ACC112 (cell line): Measurements from ENCODE around the gene KIFAP3.
A peak's percentile ranks its signal among the peaks of the same experiment; 100 is the strongest.
"Not testable (repeated sequence)": the region's sequence is repeated elsewhere in the genome, so short reads cannot be mapped to it uniquely, and the experiment has no call there.

Experiments
- H2AFZ ChIP-seq: fragments of 200-600 bp; sonication (generic); one replicate; pipeline ENCODE4 v1.6.0; 2017; ENCODE audit warnings: antibody characterized with exemption, low read length; ENCODE audit not compliant: unreplicated experiment
- H3K27ac ChIP-seq: fragments of 200-600 bp; sonication (generic); 2 replicates; pipeline ENCODE4 v1.5.1; 2014; ENCODE audit warnings: low read depth, mild to moderate bottlenecking, antibody characterized with exemption, low read length, moderate library complexity
- H3K27me3 ChIP-seq: fragments of 200-600 bp; sonication (generic); 2 replicates; pipeline ENCODE4 v1.6.1; 2014; ENCODE audit warnings: mild to moderate bottlenecking, antibody characterized with exemption, low read length, moderate library complexity, mixed read lengths; ENCODE audit not compliant: insufficient read depth
- H3K36me3 ChIP-seq: fragments of 200-600 bp; sonication (generic); 2 replicates; pipeline ENCODE4 v1.6.1; 2016; ENCODE audit warnings: mild to moderate bottlenecking, antibody characterized with exemption, low read length, moderate library complexity, mixed read lengths; ENCODE audit not compliant: insufficient read depth
- H3K4me1 ChIP-seq: fragments of 200-600 bp; sonication (generic); one replicate; pipeline ENCODE4 v1.6.1; 2016; ENCODE audit warnings: low read length, mixed read lengths; ENCODE audit not compliant: insufficient read depth, unreplicated experiment, control insufficient read depth
- H3K4me3 ChIP-seq: fragments of 200-600 bp; sonication (generic); 2 replicates; pipeline ENCODE4 v1.5.1; 2014; ENCODE audit warnings: mild to moderate bottlenecking, low read depth, low read length
- H3K79me2 ChIP-seq: fragments of 200-600 bp; sonication (generic); one replicate; pipeline ENCODE4 v1.6.0; 2016; ENCODE audit warnings: low read length; ENCODE audit not compliant: control insufficient read depth, unreplicated experiment, insufficient read depth

Gene KIFAP3

GRCh38 chr1:170085091-170085490 lies 10.6 kb upstream of the KIFAP3 start:
- H3K79me2 ChIP-seq = no peaks in the 10 kb centered on the region
- H3K36me3 ChIP-seq = no peaks in the 10 kb centered on the region
- H2AFZ ChIP-seq = no peak overlapping the region
- H3K4me1 ChIP-seq = no peaks in the 10 kb centered on the region
- H3K27me3 ChIP-seq = no peaks in the 10 kb centered on the region
- H3K4me3 ChIP-seq = no peak overlapping the region
- H3K27ac ChIP-seq = no peak overlapping the region

DNA sequence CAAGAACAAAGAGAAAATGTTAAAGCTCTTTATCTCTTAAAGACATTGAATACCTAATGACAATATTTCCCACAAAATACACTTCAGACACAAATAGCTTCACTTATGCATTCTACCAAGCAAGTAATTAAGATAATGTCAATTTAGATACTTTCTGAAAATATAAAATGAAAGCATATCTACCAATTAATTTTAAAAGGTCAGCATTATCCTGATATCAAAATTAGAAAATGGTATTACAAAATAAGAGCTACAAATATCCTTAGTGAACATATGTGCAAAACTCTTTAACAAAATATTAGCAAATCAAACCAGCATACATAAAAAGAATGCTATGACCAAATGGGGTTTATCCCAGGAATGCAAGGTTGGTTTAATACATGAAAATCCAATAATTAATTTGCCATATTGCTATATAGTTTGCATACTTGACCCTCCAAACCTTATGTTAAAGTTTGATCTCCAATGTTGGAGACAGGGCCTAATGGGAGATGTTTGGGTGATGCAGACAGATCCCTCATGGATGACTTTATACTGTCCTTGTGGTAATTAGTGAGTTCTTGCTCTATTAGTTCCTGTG lies 4.2 kb upstream of the KIFAP3 start:
- H2AFZ ChIP-seq = no peak overlapping the region
- H3K4me1 ChIP-seq = no peaks in the 10 kb centered on the region
- peaks cover 6% of the 10 kb centered on the region for H3K79me2 ChIP-seq
- no peaks in the 10 kb centered on the region for H3K27me3 ChIP-seq
- H3K27ac ChIP-seq = no peak overlapping the region
- no peaks in the 10 kb centered on the region for H3K36me3 ChIP-seq
- H3K4me3 ChIP-seq = no peak overlapping the region

DNA sequence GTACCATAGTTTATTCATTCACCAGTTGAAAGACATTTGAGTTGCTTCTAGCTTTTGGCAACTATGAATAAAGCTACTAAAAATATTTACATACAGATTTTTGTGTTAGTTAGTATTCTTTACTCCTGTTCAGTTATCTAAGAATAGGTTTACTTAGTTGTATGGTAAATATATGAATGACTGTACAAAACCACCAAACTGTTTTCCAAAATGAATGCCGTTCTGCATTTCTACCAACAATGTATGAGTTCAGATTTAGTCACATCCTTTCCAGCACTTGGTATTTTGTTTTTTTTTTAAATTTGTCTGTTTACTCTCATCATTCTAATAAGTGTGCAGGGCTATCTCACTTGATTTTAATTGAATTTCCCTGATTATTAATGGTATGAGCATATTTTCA lies 3.4 kb upstream of the KIFAP3 start:
- no peak overlapping the region for H3K4me3 ChIP-seq
- no peaks in the 10 kb centered on the region for H3K36me3 ChIP-seq
- peaks cover 14% of the 10 kb centered on the region for H3K79me2 ChIP-seq
- peaks cover 5% of the 10 kb centered on the region for H3K4me1 ChIP-seq
- H2AFZ ChIP-seq = no peak overlapping the region
- no peaks in the 10 kb centered on the region for H3K27me3 ChIP-seq
- no peak overlapping the region for H3K27ac ChIP-seq

- not testable (repeated sequence) for H2AFZ ChIP-seq, H3K4me1 ChIP-seq, H3K36me3 ChIP-seq, H3K27ac ChIP-seq, H3K27me3 ChIP-seq, H3K4me3 ChIP-seq
- peaks cover 21% of the 10 kb centered on the region for H3K79me2 ChIP-seq
Observed at GRCh38 chr1:170076952-170077351, 2.5 kb upstream of the KIFAP3 start.

DNA sequence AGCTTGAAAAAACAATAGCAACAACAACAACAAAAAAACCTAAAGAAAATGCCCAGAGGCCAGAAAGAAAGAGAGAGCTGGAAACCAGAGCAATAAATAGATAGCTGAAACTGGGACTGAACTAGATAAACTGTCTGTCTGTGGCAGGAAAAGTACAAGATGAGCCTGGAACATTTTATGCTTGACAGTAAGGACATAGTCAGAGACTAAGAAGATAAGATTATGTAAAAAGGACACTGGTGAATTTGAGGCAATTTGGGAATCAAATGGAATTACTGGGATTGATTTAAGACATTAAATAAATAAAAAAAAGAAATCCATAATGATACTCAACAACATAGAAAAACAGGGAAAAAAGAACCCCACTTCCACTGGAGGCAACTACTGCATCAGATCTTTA lies 1.7 kb upstream of the KIFAP3 start:
- Histone ChIP-seq H3K36me3 (no peaks in the 10 kb centered on the region), H2AFZ (no peak overlapping the region), H3K27me3 (no peaks in the 10 kb centered on the region), H3K27ac (no peak overlapping the region), H3K4me3 (no peak overlapping the region), H3K79me2 (peaks cover 27% of the 10 kb centered on the region), H3K4me1 (peaks cover 7% of the 10 kb centered on the region)

- H3K36me3 ChIP-seq = no peaks in the 10 kb centered on the region
- H3K79me2 ChIP-seq = peaks cover 36% of the 10 kb centered on the region
- no peak overlapping the region for H3K27ac ChIP-seq
- H3K4me3 ChIP-seq = peak overlapping the region; percentile 96
- peak overlapping the region; percentile 96 for H2AFZ ChIP-seq
- H3K27me3 ChIP-seq = no peaks in the 10 kb centered on the region
- H3K4me1 ChIP-seq = peaks cover 7% of the 10 kb centered on the region
Observed at GRCh38 chr1:170075186-170075585, 691 bp upstream of the KIFAP3 start.

GRCh38 chr1:170073893-170074249 lies 624 bp downstream of the KIFAP3 start:
- no peaks in the 10 kb centered on the region for H3K36me3 ChIP-seq
- peaks cover 7% of the 10 kb centered on the region for H3K4me1 ChIP-seq
- peak overlapping the region; percentile 96 for H3K4me3 ChIP-seq
- H3K27ac ChIP-seq = peak overlapping the region; percentile 66
- H3K79me2 ChIP-seq = peaks cover 43% of the 10 kb centered on the region
- H2AFZ ChIP-seq = peak overlapping the region; percentile 99
- H3K27me3 ChIP-seq = no peaks in the 10 kb centered on the region

- no peaks in the 10 kb centered on the region for H3K36me3 ChIP-seq
- H3K4me1 ChIP-seq = peaks cover 20% of the 10 kb centered on the region
- no peak overlapping the region for H3K4me3 ChIP-seq
- peaks cover 53% of the 10 kb centered on the region for H3K79me2 ChIP-seq
- no peak overlapping the region for H2AFZ ChIP-seq
- no peaks in the 10 kb centered on the region for H3K27me3 ChIP-seq
- H3K27ac ChIP-seq = no peak overlapping the region
Observed at GRCh38 chr1:170071378-170071777, 3.1 kb downstream of the KIFAP3 start.

DNA sequence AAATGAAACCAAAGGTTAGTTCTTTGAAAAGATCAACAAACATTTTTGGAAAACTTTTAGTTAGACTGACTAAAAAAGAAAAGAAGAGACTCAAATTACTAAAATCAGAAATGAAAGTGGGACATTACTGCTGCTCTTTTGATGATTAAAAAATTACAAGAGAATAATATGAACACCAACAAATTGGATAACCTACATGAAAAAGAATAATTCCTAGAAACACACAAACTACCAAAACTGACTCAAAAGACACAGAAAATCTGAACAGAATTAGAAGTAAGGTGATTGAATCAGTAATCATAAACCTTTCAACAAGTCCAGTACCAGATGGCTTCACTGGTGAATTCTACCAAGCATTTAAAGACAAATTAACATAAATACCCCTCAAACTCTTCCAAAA lies 5.6 kb downstream of the KIFAP3 start:
- H3K4me1 ChIP-seq = peaks cover 20% of the 10 kb centered on the region
- no peak overlapping the region for H3K27ac ChIP-seq
- no peaks in the 10 kb centered on the region for H3K27me3 ChIP-seq
- H3K4me3 ChIP-seq = peak overlapping the region; percentile 71
- peaks cover 51% of the 10 kb centered on the region for H3K79me2 ChIP-seq
- peak overlapping the region; percentile 34 for H2AFZ ChIP-seq
- no peaks in the 10 kb centered on the region for H3K36me3 ChIP-seq

DNA sequence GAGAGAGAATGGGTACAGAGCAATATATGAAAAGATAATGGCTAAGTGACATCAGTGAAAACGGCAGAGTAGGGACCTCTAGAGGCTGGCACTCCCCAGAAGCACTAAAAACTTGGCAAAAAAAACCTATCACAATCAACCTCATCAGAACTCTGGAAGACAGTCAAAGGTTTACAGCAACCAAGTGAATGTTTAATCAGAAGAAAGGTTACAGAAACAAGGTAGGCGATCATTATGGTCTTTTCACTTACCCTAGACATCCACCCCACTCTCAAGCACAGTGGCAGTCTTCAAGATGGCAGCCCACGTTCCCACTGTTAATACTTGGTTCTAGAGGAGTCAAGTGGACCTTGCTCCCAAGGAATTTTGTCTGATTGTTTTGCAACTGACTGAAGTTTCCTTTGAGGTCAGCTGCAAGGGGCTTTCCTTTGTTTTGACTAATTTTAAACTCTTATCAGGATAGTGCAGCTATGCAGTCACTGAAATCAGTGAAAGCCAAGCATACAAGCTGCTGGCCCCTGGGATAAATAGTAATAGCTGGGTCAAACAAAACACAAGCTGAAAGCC lies 7.2 kb downstream of the KIFAP3 start:
- H3K4me1 ChIP-seq = peaks cover 23% of the 10 kb centered on the region
- H3K79me2 ChIP-seq = peaks cover 37% of the 10 kb centered on the region
- H3K27ac ChIP-seq = no peak overlapping the region
- H3K36me3 ChIP-seq = no peaks in the 10 kb centered on the region
- H3K4me3 ChIP-seq = peak overlapping the region; percentile 71; the same call in 1 of the 2 replicates
- peak overlapping the region; percentile 16 for H2AFZ ChIP-seq
- no peaks in the 10 kb centered on the region for H3K27me3 ChIP-seq

GRCh38 chr1:170064821-170065220 lies 9.7 kb downstream of the KIFAP3 start:
- Histone ChIP-seq H2AFZ (no peak overlapping the region), H3K4me3 (no peak overlapping the region), H3K79me2 (peaks cover 14% of the 10 kb centered on the region), H3K27ac (no peak overlapping the region), H3K27me3 (no peaks in the 10 kb centered on the region), H3K4me1 (peaks cover 23% of the 10 kb centered on the region), H3K36me3 (no peaks in the 10 kb centered on the region)
